Chondrocyte (in vitro differentiated cells): ENCODE measurements around the gene PSKH1. TPM values are rescaled to one million over a fixed set of nuclear protein-coding genes. Genes with fewer than 3 reads are reported as not detected.

Experiments
- DNase-seq: peaks from one replicate; pipeline ENCODE4 v3.0.0; 2021; ENCODE audit warnings: mixed read lengths, low spot score
- H3K27ac Mint-ChIP-seq: one replicate; pipeline ENCODE4 v1.8.0; 2021; ENCODE audit warnings: mild to moderate bottlenecking, moderate library complexity, mixed read lengths; ENCODE audit not compliant: unreplicated experiment
- H3K27me3 Mint-ChIP-seq: 2 replicates; pipeline ENCODE4 v1.8.0; 2021; ENCODE audit warnings: low read depth, mixed read lengths
- H3K36me3 Mint-ChIP-seq: 2 replicates; pipeline ENCODE4 v1.8.0; 2021; ENCODE audit warnings: low read depth, mixed read lengths
- H3K4me1 Mint-ChIP-seq: 2 replicates; pipeline ENCODE4 v1.8.0; 2021; ENCODE audit warnings: low read depth, mild to moderate bottlenecking, mixed read lengths
- H3K4me3 Mint-ChIP-seq: one replicate; pipeline ENCODE4 v1.8.0; 2021; ENCODE audit warnings: mild to moderate bottlenecking, moderate library complexity, mixed read lengths; ENCODE audit not compliant: unreplicated experiment
- H3K9me3 Mint-ChIP-seq: 2 replicates; pipeline ENCODE4 v1.8.0; 2021; ENCODE audit warnings: low read depth, mixed read lengths
- CTCF ChIP-seq: fragments of 200-600 bp; sonication (generic); IDR thresholded peaks from 2 replicates; pipeline ENCODE4 v1.5.0; 2021; ENCODE audit warnings: antibody characterized with exemption, mild to moderate bottlenecking, moderate library complexity
- total RNA-seq: library from RNA; stranded (reverse); gene quantifications from 3 replicates; pipeline ENCODE4 v1.2.1, GENCODE V29; 2021

Gene PSKH1
- total RNA-seq, 1 donor from 2014 or later, result 35.9 TPM

GRCh38 chr16:67874372-67874771 is 18.7 kb upstream of the PSKH1 start:
- Mint-ChIP-seq H3K4me1 (peaks cover 27% of the 10 kb centered on the region), H3K36me3 (peaks cover 28% of the 10 kb centered on the region), H3K4me3 (peak overlapping the region; percentile 87), H3K9me3 (no peaks in the 10 kb centered on the region), H3K27me3 (no peaks in the 10 kb centered on the region), H3K27ac (peak overlapping the region; percentile 94)
- no peak for TF ChIP-seq CTCF
- DNase-seq, result no peak

- no peaks in the 10 kb centered on the region for H3K27me3 Mint-ChIP-seq
- no peak for DNase-seq
- peaks cover 25% of the 10 kb centered on the region for H3K36me3 Mint-ChIP-seq
- peaks cover 27% of the 10 kb centered on the region for H3K4me1 Mint-ChIP-seq
- no peak for TF ChIP-seq CTCF
- no peak overlapping the region for H3K4me3 Mint-ChIP-seq
- H3K9me3 Mint-ChIP-seq, result no peaks in the 10 kb centered on the region
- H3K27ac Mint-ChIP-seq, result no peak overlapping the region
These were observed 16.0 kb upstream of the PSKH1 start for GRCh38 chr16:67877064-67877463.

GRCh38 chr16:67878232-67878631 is 14.8 kb upstream of the PSKH1 start:
- Mint-ChIP-seq H3K27me3 (no peaks in the 10 kb centered on the region), H3K27ac (no peak overlapping the region), H3K4me1 (peaks cover 21% of the 10 kb centered on the region), H3K4me3 (no peak overlapping the region), H3K36me3 (peaks cover 27% of the 10 kb centered on the region), H3K9me3 (no peaks in the 10 kb centered on the region)
- DNase-seq, result no peak
- no peak for TF ChIP-seq CTCF

GRCh38 chr16:67878846-67879245 is 14.2 kb upstream of the PSKH1 start:
- Mint-ChIP-seq H3K4me1 (peaks cover 18% of the 10 kb centered on the region), H3K27ac (no peak overlapping the region), H3K4me3 (no peak overlapping the region), H3K27me3 (no peaks in the 10 kb centered on the region), H3K9me3 (no peaks in the 10 kb centered on the region), H3K36me3 (peaks cover 33% of the 10 kb centered on the region)
- TF ChIP-seq CTCF, result no peak
- no peak for DNase-seq

- Mint-ChIP-seq H3K27ac (no peak overlapping the region), H3K9me3 (no peaks in the 10 kb centered on the region), H3K36me3 (peaks cover 34% of the 10 kb centered on the region)
These were observed 13.6 kb upstream of the PSKH1 start for GRCh38 chr16:67879462-67879861.

More at GRCh38 chr16:67879462-67879861, 13.6 kb upstream of the PSKH1 start:
- peaks cover 14% of the 10 kb centered on the region for H3K4me1 Mint-ChIP-seq
- H3K4me3 Mint-ChIP-seq, result no peak overlapping the region
- DNase-seq, result no peak
- H3K27me3 Mint-ChIP-seq, result no peaks in the 10 kb centered on the region
- no peak for TF ChIP-seq CTCF
